ENCODE data around the gene C1orf50. TPM values are rescaled to one million over a fixed set of nuclear protein-coding genes. Genes with fewer than 3 reads are reported as not detected.
"Not testable (repeated sequence)": the region's sequence is repeated elsewhere in the genome, so short reads cannot be mapped to it uniquely, and the experiment has no call there.

The C1orf50 gene
- total RNA-seq, 1 experiment from 2014 or later = 5.1 TPM

GRCh38 chr1:42751511-42752070 lies 15.5 kb upstream of the C1orf50 start:
- CTCF ChIA-PET; H3K4me1 Mint-ChIP-seq; DNase-seq (ENCODE audit: low spot score); ATAC-seq; H3K27me3 Mint-ChIP-seq (ENCODE audit: low read depth); H3K27ac Mint-ChIP-seq; H3K4me3 Mint-ChIP-seq; POLR2A ChIA-PET: not testable (repeated sequence)
- Mint-ChIP-seq H3K36me3 (peaks cover 75% of the 10 kb centered on the region), H3K9me3 (peaks cover 23% of the 10 kb centered on the region)
- TF ChIP-seq HMGA2 (CRISPR knock-in tag; IDR thresholded peaks at IDR 0.05) = peak; percentile 70; the same call in 1 of the 2 replicates

GRCh38 chr1:42752284-42752683 lies 14.8 kb upstream of the C1orf50 start:
- no peak overlapping the region for H3K27ac Mint-ChIP-seq
- TF ChIP-seq GRHL2 (CRISPR knock-in tag; IDR thresholded peaks at IDR 0.05; ENCODE audit: insufficient replicate concordance, severe bottlenecking) (no peak), E2F5 (CRISPR knock-in tag; IDR thresholded peaks at IDR 0.05) (no peak), ATF6 (CRISPR knock-in tag; IDR thresholded peaks at IDR 0.05) (no peak), NFYB (CRISPR knock-in tag; conservative IDR thresholded peaks at IDR 0.05; ENCODE audit: low read depth) (no peak), TCF7 (CRISPR knock-in tag; IDR thresholded peaks at IDR 0.05; ENCODE audit: low read depth) (no peak), ZBTB43 (CRISPR knock-in tag; IDR thresholded peaks at IDR 0.05) (no peak), FOXP1 (CRISPR knock-in tag; IDR thresholded peaks at IDR 0.05; ENCODE audit: borderline replicate concordance) (no peak)
- TF ChIP-seq, protein P1, sequence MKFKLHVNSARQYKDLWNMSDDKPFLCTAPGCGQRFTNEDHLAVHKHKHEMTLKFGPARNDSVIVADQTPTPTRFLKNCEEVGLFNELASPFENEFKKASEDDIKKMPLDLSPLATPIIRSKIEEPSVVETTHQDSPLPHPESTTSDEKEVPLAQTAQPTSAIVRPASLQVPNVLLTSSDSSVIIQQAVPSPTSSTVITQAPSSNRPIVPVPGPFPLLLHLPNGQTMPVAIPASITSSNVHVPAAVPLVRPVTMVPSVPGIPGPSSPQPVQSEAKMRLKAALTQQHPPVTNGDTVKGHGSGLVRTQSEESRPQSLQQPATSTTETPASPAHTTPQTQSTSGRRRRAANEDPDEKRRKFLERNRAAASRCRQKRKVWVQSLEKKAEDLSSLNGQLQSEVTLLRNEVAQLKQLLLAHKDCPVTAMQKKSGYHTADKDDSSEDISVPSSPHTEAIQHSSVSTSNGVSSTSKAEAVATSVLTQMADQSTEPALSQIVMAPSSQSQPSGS (CRISPR knock-in tag; IDR thresholded peaks at IDR 0.05; ENCODE audit: borderline replicate concordance, low read depth) = no peak
- POLR2A ChIA-PET = no interaction called here
- H3K36me3 Mint-ChIP-seq = peaks cover 75% of the 10 kb centered on the region
- peaks cover 2% of the 10 kb centered on the region for H3K4me1 Mint-ChIP-seq
- CTCF ChIA-PET = interaction anchor here (1.2 kb wide), 1 partner anchor 11 kb away, joined by 4 read pairs; no protein-coding TSS in a partner anchor
- H3K27me3 Mint-ChIP-seq (ENCODE audit: low read depth) = no peaks in the 10 kb centered on the region
- H3K9me3 Mint-ChIP-seq = peaks cover 23% of the 10 kb centered on the region
- DNase-seq (ENCODE audit: low spot score) (no peak), ATAC-seq (no peak)
- H3K4me3 Mint-ChIP-seq = no peak overlapping the region

DNA sequence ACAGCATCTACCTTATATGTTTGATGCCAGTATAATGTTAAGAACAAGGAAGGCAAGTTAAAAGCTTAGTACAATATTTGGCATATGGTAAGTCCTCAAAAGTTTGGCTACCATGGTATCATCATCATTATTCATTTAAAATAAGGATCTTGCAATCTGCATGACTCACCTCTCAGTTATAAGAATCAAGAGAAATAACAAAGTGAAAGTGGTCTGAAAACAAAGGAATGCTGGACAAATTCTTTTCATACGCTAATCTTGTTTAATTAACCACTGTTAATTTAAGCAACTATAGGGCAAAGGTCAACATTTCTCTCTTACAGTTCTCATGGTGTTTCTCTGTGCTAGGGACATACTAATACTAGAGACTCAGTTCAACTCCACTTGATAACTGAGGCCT lies 14.0 kb upstream of the C1orf50 start:
- ATAC-seq (no peak), DNase-seq (ENCODE audit: low spot score) (no peak)
- Mint-ChIP-seq H3K27ac (no peak overlapping the region), H3K4me3 (no peak overlapping the region), H3K36me3 (peaks cover 77% of the 10 kb centered on the region), H3K4me1 (peaks cover 2% of the 10 kb centered on the region), H3K27me3 (ENCODE audit: low read depth) (no peaks in the 10 kb centered on the region), H3K9me3 (peaks cover 23% of the 10 kb centered on the region)
- ChIA-PET POLR2A (no interaction called here), CTCF (interaction anchor here (1.2 kb wide), 1 partner anchor 12 kb away, joined by 4 read pairs; no protein-coding TSS in a partner anchor)
- TF ChIP-seq MAX (CRISPR knock-in tag; IDR thresholded peaks at IDR 0.05) = no peak
- no peak for TF ChIP-seq ZNF317 (CRISPR knock-in tag; IDR thresholded peaks at IDR 0.05; ENCODE audit: borderline replicate concordance, low read depth)
- TF ChIP-seq, protein P2, sequence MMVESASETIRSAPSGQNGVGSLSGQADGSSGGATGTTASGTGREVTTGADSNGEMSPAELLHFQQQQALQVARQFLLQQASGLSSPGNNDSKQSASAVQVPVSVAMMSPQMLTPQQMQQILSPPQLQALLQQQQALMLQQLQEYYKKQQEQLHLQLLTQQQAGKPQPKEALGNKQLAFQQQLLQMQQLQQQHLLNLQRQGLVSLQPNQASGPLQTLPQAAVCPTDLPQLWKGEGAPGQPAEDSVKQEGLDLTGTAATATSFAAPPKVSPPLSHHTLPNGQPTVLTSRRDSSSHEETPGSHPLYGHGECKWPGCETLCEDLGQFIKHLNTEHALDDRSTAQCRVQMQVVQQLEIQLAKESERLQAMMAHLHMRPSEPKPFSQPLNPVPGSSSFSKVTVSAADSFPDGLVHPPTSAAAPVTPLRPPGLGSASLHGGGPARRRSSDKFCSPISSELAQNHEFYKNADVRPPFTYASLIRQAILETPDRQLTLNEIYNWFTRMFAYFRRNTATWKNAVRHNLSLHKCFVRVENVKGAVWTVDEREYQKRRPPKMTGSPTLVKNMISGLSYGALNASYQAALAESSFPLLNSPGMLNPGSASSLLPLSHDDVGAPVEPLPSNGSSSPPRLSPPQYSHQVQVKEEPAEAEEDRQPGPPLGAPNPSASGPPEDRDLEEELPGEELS (CRISPR knock-in tag; IDR thresholded peaks at IDR 0.05) = no peak
- no peak for TF ChIP-seq ZNF425 (CRISPR knock-in tag; conservative IDR thresholded peaks at IDR 0.05)
- no peak for TF ChIP-seq NFYB (CRISPR knock-in tag; conservative IDR thresholded peaks at IDR 0.05; ENCODE audit: low read depth)
- no peak for TF ChIP-seq ZBTB43 (CRISPR knock-in tag; IDR thresholded peaks at IDR 0.05)
- TF ChIP-seq MYBL2 (CRISPR knock-in tag; IDR thresholded peaks at IDR 0.05) = no peak
- TF ChIP-seq E2F4 (CRISPR knock-in tag; IDR thresholded peaks at IDR 0.05; ENCODE audit: borderline replicate concordance, low read depth) = no peak
- no peak for TF ChIP-seq ZNF219 (CRISPR knock-in tag; IDR thresholded peaks at IDR 0.05; ENCODE audit: borderline replicate concordance)
